Measurements from ENCODE around the gene GPD1L.
"Not testable (repeated sequence)": the region's sequence is repeated elsewhere in the genome, so short reads cannot be mapped to it uniquely, and the experiment has no call there.

GPD1L gene

GRCh38 chr3:32105291-32106131, 909 bp upstream of the GPD1L start:
- no peak for DNase-seq (ENCODE audit: low read depth in 2 of 2)

GRCh38 chr3:32106929-32107362, 526 bp downstream of the GPD1L start:
- no peak for DNase-seq (ENCODE audit: low read depth in 2 of 2)

- not testable (repeated sequence) for DNase-seq (ENCODE audit: low read depth in 2 of 2)
These were observed 1.8 kb downstream of the GPD1L start for GRCh38 chr3:32108224-32108623.

GRCh38 chr3:32109256-32109655, 2.8 kb downstream of the GPD1L start:
- DNase-seq (ENCODE audit: low read depth in 2 of 2), result no peak

GRCh38 chr3:32110233-32110760, 3.9 kb downstream of the GPD1L start:
- DNase-seq (ENCODE audit: low read depth in 2 of 2), result no peak

GRCh38 chr3:32111560-32111959, 5.1 kb downstream of the GPD1L start:
- no peak for DNase-seq (ENCODE audit: low read depth in 2 of 2)

- DNase-seq (ENCODE audit: low read depth in 2 of 2), result no peak
These were observed 7.1 kb downstream of the GPD1L start for GRCh38 chr3:32113566-32113965.

GRCh38 chr3:32113981-32114545, 7.6 kb downstream of the GPD1L start:
- no peak for DNase-seq (ENCODE audit: low read depth in 2 of 2)

GRCh38 chr3:32114546-32115386, 8.3 kb downstream of the GPD1L start:
- DNase-seq (ENCODE audit: low read depth in 2 of 2), result peak; percentile 27 to 34

GRCh38 chr3:32117320-32117719, 10.9 kb downstream of the GPD1L start:
- DNase-seq (ENCODE audit: low read depth in 2 of 2), result no peak

- DNase-seq (ENCODE audit: low read depth in 2 of 2), result no peak
These were observed 11.8 kb downstream of the GPD1L start for GRCh38 chr3:32118215-32118614.

- DNase-seq (ENCODE audit: low read depth in 2 of 2), result no peak
These were observed 14.1 kb downstream of the GPD1L start for GRCh38 chr3:32120471-32120870.

- DNase-seq (ENCODE audit: low read depth in 2 of 2), result no peak
These were observed 14.7 kb downstream of the GPD1L start for GRCh38 chr3:32121137-32121536.

GRCh38 chr3:32123620-32124019, 17.2 kb downstream of the GPD1L start:
- DNase-seq (ENCODE audit: low read depth in 2 of 2), result no peak

GRCh38 chr3:32125012-32125411, 18.6 kb downstream of the GPD1L start:
- DNase-seq (ENCODE audit: low read depth in 2 of 2), result no peak

GRCh38 chr3:32126305-32127015, 20.0 kb downstream of the GPD1L start:
- no peak for DNase-seq (ENCODE audit: low read depth in 2 of 2)

GRCh38 chr3:32127219-32127826, 20.9 kb downstream of the GPD1L start:
- no peak for DNase-seq (ENCODE audit: low read depth in 2 of 2)

- DNase-seq (ENCODE audit: low read depth in 2 of 2), result no peak
These were observed 22.5 kb downstream of the GPD1L start for GRCh38 chr3:32128936-32129335.

GRCh38 chr3:32129832-32130231, 23.4 kb downstream of the GPD1L start:
- DNase-seq (ENCODE audit: low read depth in 2 of 2), result no peak

GRCh38 chr3:32132121-32132520, 25.7 kb downstream of the GPD1L start:
- DNase-seq (ENCODE audit: low read depth in 2 of 2), result no peak

- no peak for DNase-seq (ENCODE audit: low read depth in 2 of 2)
These were observed 26.3 kb downstream of the GPD1L start for GRCh38 chr3:32132706-32133105.
